SH-SY5Y (cell line): ENCODE results near the gene GALNT5.

Experiments
- GATA2 ChIP-seq: IDR thresholded peaks from 2 replicates; pipeline ENCODE4 v1.6.1; 2011; ENCODE audit warnings: mild to moderate bottlenecking, low read depth, low read length
- GATA3 ChIP-seq: IDR thresholded peaks from 2 replicates; pipeline ENCODE4 v1.6.1; 2011; ENCODE audit warnings: low read depth, mild to moderate bottlenecking, low read length, moderate library complexity

GRCh38 chr2:157259960-157260359, 2.5 kb downstream of the GALNT5 start:
- TF ChIP-seq GATA3 (no peak), GATA2 (no peak)
